GM19239 (cell line): Measurements from ENCODE around the gene BICC1.

Source experiments
- DNase-seq: peaks from one replicate; pipeline ENCODE4 v3.0.0; 2011; ENCODE audit warnings: low spot score; ENCODE audit not compliant: insufficient read length
- FAIRE-seq: peaks from 2 replicates; lab custom pipeline; 2011; peaks lifted over from hg19 to GRCh38; lab: Jason Lieb, UNC

The BICC1 gene

DNA sequence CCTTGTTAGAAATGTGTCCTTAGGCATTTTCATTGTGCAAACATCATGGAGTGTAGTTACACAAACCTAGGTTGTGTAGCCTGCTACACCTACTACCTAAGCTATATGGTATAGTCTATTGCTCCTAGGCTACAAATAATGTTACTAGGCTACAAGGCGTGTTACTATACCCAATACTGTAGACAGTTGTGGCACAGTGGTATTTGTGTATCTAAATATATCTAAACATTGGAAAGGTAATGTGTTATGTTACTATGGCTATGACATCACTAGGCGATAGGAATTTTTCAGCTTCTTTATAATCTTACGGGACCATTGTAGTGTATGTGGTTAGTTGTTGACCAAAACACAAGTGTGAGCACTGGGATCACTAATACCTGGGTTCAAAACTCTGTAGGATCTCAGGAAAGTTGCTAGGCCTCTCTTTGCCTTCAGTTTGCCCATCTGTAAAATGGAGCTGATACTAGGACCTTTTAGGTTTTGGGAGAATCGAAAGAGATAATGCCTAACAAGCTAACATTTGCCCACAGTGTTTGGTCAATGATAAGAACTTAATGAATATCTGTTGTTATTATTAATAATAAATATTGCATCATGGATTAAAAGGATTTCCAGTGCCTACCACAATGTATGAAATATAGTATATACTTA is 2.7 kb downstream of the BICC1 start:
- DNase-seq, result no peak
- no peak for FAIRE-seq

DNA sequence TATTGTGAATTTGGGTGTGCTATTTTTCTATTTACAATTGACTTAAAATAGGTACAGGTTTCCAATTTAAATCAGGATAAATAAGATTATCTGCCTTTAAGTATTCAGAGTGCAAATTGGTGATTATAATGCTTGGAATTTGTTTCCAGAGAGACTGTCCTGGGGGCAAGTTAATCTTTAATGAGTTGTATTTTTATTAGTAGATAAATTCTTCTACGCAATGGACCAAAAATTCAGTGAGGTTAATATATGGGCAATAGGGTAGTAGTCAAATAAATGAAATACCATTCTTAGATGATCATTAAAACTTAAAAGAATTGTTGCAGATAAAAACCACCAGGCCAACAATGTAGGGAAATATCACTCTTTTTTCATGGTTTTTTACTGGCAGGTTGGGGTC is 3.4 kb downstream of the BICC1 start:
- DNase-seq, result no peak
- FAIRE-seq, result no peak

DNA sequence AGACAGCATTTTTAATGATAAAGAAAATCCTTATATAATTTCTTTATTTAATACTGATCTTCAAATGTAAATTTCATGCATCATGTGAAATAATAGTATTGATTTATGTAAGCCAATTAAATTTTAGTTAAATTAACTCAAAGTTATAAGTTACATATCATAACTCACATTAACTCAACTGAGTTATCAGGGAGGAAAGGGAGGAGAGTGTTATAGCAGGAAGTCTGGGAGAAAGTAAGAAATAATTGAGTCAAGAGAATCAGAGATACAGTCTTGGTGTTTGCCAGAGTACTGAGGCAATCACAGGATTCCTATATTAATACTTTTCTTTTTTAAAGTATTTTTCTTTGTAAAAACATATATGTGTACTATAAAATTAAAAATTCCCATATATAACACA is 4.0 kb downstream of the BICC1 start:
- DNase-seq (no peak), FAIRE-seq (no peak)

DNA sequence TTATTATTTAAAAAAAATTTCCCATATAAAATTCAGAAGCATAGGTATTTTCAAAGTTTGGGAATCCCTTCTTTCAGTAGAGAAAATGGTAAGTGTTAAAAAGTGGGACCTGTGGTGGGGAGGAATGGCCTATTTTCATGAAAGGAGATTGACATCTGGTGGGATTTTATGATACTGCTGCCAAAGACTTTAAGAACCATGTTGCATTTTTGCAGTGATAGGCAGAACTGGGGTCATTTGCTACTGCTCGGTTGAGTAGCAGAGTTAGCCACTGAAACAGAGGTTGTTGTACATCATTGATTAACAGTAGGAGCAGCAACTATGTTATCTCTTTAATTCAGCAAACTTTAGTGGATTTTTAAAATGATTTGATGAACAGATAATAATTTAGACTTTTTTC is 4.4 kb downstream of the BICC1 start:
- FAIRE-seq (no peak), DNase-seq (no peak)

DNA sequence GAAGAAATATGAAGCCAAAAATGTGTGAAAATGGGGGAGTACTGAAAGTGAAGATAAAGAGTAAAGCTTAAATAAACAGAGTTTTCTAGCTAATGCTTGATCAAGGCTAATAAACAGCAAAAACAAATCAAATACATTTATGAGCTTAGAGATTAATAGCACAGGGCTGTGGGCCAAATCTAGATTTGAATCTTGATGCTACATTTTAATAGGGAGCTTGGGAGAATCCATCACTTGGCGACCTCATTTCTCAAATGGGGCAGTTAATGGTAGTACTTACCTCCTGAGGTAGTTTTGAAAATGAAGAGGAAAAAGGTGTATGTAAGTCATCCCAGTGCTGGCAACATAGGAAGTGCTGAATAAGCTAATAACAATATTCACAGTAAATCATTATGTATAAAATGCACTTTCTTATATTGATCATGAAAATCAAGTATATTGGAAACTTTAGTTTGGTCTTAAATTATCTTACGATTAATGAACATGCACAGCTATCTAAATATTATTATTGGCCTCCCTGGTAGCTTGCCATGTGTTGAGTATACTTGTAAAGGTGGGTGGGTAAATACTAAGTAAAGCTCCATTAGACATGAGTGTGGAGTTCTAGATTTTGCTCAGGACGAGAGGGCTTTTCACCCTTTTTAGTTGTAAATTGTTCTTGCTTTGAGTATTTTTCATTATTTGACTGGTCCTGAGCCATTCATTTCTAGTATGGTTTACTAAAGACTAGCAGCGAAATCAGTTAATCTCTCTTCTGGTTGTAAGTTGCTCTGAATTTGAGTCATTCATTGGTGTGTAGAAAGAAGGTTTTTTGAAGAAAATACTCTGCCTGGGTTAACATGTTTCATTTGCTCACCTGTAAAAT is 5.1 kb downstream of the BICC1 start:
- DNase-seq (no peak), FAIRE-seq (no peak)

DNA sequence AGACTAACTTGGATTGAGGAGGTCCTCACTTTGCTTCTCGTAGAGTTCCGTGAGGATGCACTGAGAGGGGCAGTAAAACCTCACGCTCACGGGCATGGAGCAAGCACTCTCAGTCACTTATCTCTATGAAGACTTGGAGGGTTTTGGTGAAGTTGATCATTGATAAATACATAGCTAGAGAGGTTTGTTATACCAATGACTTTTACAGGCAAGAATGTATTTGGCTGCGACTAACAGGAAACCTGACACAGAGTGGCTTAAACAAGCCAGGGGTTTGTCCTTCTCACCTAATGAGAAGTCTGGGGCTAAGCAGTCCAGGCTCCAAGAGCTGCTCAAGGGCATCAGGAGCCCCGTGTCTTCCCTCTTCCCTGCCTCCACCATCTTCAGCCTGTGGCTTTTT is 6.1 kb downstream of the BICC1 start:
- FAIRE-seq (no peak), DNase-seq (no peak)

DNA sequence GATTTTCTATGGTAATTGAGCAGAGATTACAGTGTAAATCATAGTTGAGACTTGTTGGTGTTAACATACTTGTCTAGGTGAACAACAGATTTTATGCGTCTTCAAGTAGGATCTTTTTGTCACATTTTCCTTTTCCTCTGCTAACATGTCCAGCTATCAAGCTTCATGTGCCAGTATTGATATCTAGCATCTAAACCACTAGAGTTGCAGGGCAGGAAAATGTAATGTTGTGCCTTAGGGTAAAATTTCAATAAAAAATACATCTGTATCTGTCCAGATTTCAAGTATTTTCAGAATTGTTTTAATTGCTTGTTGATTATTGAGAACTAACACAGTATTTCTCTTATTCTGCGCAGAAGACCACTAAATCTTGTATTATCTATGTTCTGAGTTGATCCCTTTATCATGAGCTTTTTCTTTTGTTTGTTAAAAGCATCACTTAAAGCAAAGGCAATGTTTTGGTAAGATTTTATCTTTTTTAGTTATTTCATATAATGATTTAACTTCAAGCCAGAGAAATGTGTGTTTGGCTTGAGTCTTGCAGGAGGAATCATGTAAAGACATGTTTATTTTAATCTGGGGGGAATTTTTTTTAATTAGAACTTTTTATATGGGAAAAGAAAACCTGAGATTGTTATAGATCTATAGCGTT is 16.5 kb downstream of the BICC1 start:
- FAIRE-seq, result no peak

DNA sequence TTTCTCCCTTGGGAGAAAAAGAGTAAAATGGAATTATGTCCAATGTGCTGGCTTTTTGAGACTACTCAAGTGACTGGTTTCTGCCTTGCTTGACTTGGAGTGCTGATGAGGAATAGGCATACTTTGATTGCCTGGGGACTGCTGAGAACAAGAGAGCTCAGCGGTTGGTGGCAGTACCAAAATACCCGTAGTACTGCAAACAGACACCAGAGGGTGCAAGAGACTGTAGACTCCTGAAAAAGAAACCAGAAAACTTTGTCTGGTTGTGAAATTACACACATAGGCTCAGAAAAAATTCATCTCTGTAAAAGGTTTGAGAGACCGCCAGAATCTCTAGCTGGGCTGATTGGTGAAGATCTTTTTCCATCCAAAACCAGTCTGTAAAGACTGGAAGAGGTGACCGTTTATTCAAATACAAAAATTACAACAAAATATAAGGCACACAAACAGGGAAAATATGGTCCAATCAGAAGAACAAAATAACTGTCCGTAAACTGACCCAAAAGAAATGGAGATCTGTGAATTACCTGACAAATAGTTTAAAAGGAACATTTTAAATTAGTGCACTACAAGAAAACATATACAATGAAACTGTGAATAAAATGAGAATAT is 18.5 kb downstream of the BICC1 start:
- DNase-seq, result no peak
- FAIRE-seq, result peak; percentile 81

More for the DNA sequence above, 16.5 kb downstream of the BICC1 start:
- DNase-seq, result no peak

DNA sequence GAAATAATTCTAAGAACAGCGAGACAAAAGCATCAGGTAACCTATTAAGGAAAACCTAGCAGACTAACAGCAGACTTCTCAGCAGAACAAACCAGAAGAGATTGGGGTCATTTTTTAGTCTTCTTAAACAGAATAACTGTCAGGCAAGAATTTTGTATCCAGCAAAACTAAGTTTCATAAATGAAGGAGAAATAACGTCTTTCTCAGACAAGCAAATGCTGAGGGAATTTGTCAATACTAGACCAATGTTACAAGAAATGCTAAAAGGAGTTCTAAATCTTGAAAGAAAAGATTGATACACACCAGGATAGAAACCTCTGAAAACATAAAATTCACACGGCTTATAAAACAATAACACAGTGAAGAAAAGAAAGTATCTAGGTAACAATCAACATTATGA is 22.6 kb downstream of the BICC1 start:
- FAIRE-seq (no peak), DNase-seq (no peak)

DNA sequence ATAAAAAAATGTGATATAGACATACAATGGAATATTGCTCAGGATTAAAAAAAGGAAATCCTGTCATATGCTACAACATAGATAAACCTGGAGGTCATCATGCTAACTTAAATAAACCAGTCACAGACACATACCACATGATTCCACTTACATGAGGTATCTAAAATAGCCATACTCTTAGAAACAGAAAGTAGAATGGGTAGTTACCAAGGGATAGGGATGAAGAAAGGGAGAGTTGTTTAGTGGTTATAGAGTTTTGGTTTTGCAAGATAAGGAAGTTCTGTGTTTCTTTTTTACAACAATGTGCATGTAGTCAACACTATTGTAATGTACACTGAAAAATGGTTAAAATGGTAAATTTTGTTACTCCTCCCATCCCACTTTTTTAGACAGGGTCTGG is 30.5 kb downstream of the BICC1 start:
- DNase-seq (no peak), FAIRE-seq (no peak)

DNA sequence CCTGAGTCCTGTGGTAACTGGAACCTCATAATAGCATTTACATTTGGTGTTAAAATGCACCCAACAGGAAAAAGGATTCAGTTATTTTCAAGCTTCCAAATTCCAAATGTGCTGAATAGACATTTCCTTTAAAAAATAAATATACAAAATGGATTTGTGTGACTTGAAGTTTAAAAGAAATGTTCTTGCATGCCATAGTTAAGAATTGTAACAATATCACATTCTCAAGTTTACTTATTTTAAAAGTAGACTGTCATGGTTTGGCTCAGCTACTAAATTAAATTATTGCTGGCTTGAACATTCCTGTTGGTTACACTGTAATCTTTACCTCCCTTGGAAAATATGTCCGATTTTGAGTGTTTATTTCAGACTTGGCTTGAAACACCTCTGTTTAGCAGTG is 31.5 kb downstream of the BICC1 start:
- no peak for FAIRE-seq
- DNase-seq, result no peak

DNA sequence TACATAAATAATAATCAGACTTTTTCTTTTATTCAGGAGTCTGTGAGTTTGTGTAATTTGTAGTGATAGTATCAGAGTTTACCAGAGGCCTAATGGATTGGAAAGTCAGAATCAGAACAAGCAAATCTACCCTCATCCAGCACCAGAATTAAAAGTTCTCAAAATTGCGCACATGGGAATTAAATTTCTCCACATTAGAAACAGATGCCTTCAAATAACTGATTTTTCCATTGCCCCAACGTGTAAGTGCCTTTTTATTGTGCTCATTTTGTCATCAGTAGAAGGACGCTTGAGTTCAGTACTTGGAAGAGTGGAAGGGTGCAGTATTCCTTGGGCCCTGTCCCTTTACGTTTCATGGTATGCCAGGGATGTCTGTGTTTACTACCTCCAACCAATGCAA is 32.8 kb downstream of the BICC1 start:
- FAIRE-seq (no peak), DNase-seq (no peak)

DNA sequence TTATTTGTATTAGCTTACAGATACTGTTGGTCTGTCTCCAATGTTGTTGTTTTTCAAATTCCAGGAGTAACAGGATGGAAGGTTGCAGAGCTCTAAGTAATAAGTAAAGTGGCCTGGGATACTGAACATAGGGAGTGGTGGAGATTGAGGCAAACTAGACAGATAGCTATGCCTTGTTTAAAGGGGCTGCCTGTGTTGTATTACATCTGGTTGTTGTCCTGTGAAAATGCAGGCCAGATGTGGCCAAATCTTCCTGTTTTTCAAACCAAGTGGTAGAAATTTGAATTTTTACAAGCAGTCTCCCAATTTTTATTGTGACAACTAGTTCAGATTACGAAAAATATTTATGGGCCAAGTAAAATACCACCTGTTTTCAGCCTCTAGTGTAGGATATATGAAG is 33.5 kb downstream of the BICC1 start:
- DNase-seq (no peak), FAIRE-seq (no peak)

DNA sequence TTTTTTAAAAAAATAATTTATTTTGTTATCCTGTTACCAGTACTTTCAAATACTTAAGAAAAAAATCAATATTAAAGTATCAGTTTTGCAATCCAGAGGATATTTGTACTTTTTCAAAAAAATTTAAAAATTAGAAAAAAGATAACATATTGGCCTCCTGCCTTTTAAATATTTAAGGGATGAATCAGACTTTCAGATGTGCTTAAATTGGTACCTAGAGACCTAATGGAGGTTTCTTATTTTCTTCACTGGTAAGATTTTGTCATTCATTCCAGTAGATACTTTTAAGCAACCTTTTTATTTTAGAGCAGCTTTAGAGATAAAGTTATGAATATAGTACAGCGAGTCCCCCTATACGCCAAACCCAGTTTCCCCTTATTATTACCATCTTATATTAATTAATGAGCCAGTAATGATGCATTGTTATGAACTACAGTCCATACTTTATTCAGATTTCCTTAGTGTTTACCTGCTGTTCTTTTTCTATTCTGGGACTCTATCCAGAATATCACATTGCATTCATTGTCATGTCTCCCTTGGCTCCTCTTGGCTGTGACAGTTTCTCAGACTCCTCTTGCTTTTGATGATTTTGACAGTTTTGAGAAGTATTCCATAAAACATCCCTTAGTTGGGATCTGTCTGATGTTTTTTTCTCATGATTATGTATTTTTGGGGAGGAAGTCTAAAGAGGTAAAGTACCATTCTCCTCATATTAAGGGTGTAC is 34.2 kb downstream of the BICC1 start:
- DNase-seq (no peak), FAIRE-seq (no peak)

DNA sequence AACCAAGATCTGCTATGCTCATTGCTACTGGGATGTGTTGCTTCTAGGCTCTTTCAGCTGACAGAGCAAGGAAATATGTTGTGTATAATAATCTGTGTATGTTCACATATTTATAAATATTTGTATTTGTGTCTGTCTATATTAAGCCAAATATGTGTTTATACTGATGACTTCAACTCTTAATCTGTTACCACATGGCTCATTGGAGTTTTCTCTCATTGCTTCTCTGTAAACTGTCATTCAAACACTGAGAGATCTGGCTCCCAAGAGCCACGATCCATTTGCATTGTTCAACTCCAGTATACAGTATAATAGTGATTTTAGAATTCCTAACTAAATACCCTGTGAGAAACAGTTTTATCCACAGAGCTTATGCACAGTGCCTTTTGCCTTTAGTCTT is 35.3 kb downstream of the BICC1 start:
- DNase-seq (no peak), FAIRE-seq (no peak)

DNA sequence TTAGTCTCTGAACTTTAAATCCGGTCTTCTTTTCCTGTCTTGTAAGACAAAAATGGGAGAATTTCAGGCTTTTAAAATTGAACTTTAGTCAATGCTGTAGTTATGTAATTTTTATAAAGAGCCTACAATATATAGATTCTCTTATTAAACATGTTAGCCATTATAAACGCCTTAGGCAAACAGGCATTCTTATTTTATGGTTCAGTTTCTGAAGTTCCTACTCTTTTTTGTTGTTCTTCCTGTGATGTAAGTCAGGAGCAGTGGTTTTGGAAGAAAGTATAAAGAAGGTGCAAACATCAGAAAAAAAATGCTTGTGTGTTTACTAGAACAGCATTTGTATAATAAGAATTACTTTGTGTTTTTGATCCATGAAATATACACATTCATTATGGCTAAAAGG is 41.6 kb downstream of the BICC1 start:
- DNase-seq (no peak), FAIRE-seq (no peak)

DNA sequence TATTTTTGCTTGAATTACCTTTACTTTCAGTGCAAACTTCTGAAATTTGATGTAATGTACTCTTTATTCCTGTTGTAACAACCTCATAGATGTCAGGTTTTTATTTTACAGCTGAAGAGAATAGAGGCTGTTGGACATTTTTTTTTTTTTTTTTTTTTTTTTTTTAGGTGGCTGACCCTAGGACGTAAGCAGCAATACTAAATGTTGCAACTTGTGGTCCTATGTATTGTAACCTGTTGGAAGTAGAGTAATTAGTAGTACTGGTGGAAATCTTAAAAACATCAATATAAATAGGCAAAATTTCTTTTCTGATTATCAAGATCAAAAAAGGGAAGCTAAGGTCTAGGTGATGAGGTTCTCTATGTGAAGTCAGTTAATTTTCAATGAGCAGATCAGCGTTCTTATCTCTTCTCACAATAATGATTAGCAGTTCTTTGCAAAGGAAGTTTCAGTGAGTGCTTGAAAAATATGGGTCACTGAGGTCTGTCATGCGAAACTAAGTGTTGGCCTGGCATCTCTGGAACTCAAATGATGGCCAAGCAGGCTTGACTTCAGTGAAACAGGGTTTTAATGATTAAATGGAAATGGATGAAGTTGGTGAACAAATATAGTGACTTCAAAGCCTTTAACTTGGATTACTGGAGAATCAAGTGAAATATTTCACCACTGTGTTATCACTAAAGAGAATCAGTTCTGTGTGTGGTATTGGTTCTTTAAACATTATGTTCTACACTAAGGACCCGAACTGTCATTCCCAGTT is 42.7 kb downstream of the BICC1 start:
- no peak for FAIRE-seq
- DNase-seq, result no peak

DNA sequence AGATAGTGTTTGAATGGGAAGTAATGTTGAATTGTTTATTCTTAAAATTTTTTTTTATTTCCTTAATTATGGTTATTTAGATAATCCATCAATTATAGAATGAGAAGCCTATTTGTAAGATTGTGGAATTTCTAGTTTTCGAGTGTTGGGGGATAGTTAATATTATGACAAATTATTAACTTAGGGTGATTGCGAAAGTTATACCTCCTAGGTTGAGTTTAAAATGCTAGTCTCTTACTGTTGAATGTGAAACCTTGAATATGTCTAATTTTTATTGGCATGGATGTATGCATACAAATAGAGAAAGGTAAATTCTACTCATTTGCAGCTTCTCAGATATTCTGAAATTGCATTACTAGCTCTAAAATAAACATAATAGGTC is 43.2 kb downstream of the BICC1 start:
- FAIRE-seq (no peak), DNase-seq (no peak)

DNA sequence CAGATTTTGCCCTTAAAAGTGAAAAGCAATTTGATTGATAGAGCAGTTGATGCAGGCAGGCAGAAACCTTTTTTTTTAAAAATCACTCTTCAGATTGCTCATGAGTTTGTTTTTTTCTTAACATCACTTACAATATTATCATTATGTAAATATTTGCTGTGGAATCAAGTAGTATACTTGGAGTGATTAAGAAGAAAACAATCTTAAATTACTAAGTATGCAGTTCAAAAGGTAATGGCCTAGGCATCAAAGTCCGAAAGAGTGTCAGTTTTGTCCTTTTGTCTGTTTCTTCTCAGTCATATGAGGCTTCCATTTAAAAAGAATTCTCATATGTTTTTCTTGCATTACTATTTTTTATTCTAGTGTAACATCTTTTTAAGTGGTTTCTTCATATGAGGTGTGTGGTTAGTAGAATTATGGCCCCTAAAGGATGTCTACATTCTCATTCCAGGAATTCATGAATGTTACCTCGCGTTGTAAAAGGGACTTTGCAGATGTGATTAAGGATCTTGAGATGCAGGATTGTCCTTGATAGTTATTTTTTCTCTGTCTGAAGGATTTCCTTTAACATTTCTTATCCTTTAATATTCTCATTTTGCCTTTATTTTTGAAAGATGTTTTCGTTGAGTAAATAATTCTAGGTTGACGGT is 44.0 kb downstream of the BICC1 start:
- FAIRE-seq, result no peak
- no peak for DNase-seq
